Caco-2 (cell line): Measurements from ENCODE around the gene CACNA1I. TPM values are rescaled to one million over a fixed set of nuclear protein-coding genes. Genes with fewer than 3 reads are reported as not detected.

Source experiments
- BruUV-seq: library from RNA; stranded (reverse); fragments of 400-500 nt; replicated peaks from 2 replicates; lab custom pipeline; 2021; lab: Mats Ljungman, UMichigan
- CTCF ChIA-PET: fragments of 300-600 bp; sonication (Branson Sonifier 250); formaldehyde crosslinking; loops from one replicate; lab custom pipeline; 2022; ENCODE audit warnings: antibody characterized with exemption; lab: Charles Lee
- POLR2A ChIA-PET: fragments of 300-600 bp; sonication (Branson Sonifier 250); formaldehyde crosslinking; loops from one replicate; lab custom pipeline; 2022; ENCODE audit warnings: antibody characterized with exemption; lab: Charles Lee
- DNase-seq, 2 experiments: peaks; one replicate each; pipeline versions ENCODE4 v3.0.0 to v3.0.0-alpha.2; 2020 to 2022
- H3K27me3 ChIP-seq: replicated peaks from 2 replicates; pipeline ENCODE4 v1.6.0; 2011; ENCODE audit warnings: low read length; ENCODE audit not compliant: control insufficient read depth, insufficient read depth
- H3K36me3 ChIP-seq: 2 replicates; pipeline ENCODE4 v1.5.1; 2011; ENCODE audit warnings: low read length; ENCODE audit not compliant: control insufficient read depth, insufficient read depth
- H3K4me1 ChIP-seq: fragments of 250-450 bp; sonication (Bioruptor Pico); 2 replicates; pipeline ENCODE4 v1.5.1; 2020; ENCODE audit warnings: mild to moderate bottlenecking
- H3K4me3 ChIP-seq: 2 replicates; pipeline ENCODE4 v1.5.1; 2011; ENCODE audit warnings: low read depth, mild to moderate bottlenecking, control low read depth, low read length
- H3K9me3 ChIP-seq: fragments of 250-450 bp; sonication (Bioruptor Pico); 2 replicates; pipeline ENCODE4 v1.5.1; 2020; ENCODE audit warnings: mild to moderate bottlenecking, moderate library complexity
- H3K27ac Mint-ChIP-seq: one replicate; pipeline ENCODE4 v1.8.0; 2022; ENCODE audit warnings: mixed read lengths; ENCODE audit not compliant: unreplicated experiment
- H3K27me3 Mint-ChIP-seq: one replicate; pipeline ENCODE4 v1.8.0; 2022; ENCODE audit warnings: mixed read lengths; ENCODE audit not compliant: insufficient read depth, unreplicated experiment
- H3K36me3 Mint-ChIP-seq: one replicate; pipeline ENCODE4 v1.8.0; 2022; ENCODE audit warnings: mild to moderate bottlenecking, mixed read lengths; ENCODE audit not compliant: insufficient read depth, unreplicated experiment
- H3K4me1 Mint-ChIP-seq: one replicate; pipeline ENCODE4 v1.8.0; 2022; ENCODE audit warnings: low read depth, mixed read lengths; ENCODE audit not compliant: unreplicated experiment
- H3K4me3 Mint-ChIP-seq: one replicate; pipeline ENCODE4 v1.8.0; 2022; ENCODE audit warnings: mild to moderate bottlenecking, moderate library complexity, mixed read lengths; ENCODE audit not compliant: unreplicated experiment
- H3K9me3 Mint-ChIP-seq: one replicate; pipeline ENCODE4 v1.8.0; 2022; ENCODE audit warnings: mixed read lengths; ENCODE audit not compliant: unreplicated experiment
- intact Hi-C: fragments of 100-400 bp; cut with micrococcal nuclease; formaldehyde crosslinking; loops from one replicate; pipeline ENCODE4 v1.10.0; 2022; ENCODE audit not compliant: unreplicated experiment
- total RNA-seq: library from RNA; stranded (reverse); gene quantifications from 2 replicates; pipeline ENCODE4 v1.2.3, GENCODE V29; 2022
- TF ChIP-seq, protein P1 (sequence below), 2 experiments: fragments of 200-600 bp in 1 of 2; IDR thresholded peaks; 1 replicate in 1 of 2; 2 replicates in 1 of 2; pipeline versions ENCODE4 v1.5.1 to v1.8.0; 2011 to 2022; ENCODE audit warnings: antibody characterized with exemption in 1 of 2, control low read depth in 1 of 2, inconsistent platforms in 1 of 2, low read depth in 1 of 2, low read length in 1 of 2, mild to moderate bottlenecking in 1 of 2, moderate library complexity in 1 of 2; ENCODE audit not compliant: insufficient read depth in 1 of 2, severe bottlenecking in 1 of 2, unreplicated experiment in 1 of 2

CACNA1I gene
- total RNA-seq, 1 experiment from 2014 or later, result not detected

DNA sequence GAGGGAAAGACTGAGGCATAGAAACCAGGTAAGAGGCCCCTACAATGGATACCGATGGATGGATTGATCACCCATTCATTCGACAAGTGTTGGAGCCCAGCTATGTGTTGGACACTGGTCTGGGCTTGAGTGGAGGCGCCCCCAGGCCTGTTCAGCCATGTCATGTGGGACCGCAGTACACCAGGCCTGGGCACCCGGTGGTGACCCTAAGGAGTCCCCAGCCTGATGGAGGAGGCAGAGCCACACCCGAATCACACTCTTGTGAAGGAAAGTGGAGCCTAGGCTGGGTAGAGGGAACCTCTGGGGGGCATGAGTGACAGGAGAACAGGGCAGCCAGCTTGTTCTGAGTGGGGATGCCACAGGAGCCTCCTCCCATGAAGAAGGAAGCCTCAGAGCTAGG lies 10.2 kb downstream of the CACNA1I start:
- Histone ChIP-seq H3K27me3 (no peaks in the 10 kb centered on the region), H3K9me3 (no peaks in the 10 kb centered on the region), H3K4me1 (no peaks in the 10 kb centered on the region), H3K4me3 (no peak overlapping the region), H3K36me3 (no peaks in the 10 kb centered on the region)
- no peak overlapping the region for H3K4me3 Mint-ChIP-seq
- ChIA-PET POLR2A (no interaction called here), CTCF (no interaction called here)
- H3K36me3 Mint-ChIP-seq, result no peaks in the 10 kb centered on the region
- BruUV-seq, result no TSS peak
- peaks cover 41% of the 10 kb centered on the region for H3K27me3 Mint-ChIP-seq
- intact Hi-C loops, result no loop called here
- no peaks in the 10 kb centered on the region for H3K4me1 Mint-ChIP-seq
- peaks cover 17% of the 10 kb centered on the region for H3K9me3 Mint-ChIP-seq
- no peak overlapping the region for H3K27ac Mint-ChIP-seq
- no peak for DNase-seq
- TF ChIP-seq, protein P1, sequence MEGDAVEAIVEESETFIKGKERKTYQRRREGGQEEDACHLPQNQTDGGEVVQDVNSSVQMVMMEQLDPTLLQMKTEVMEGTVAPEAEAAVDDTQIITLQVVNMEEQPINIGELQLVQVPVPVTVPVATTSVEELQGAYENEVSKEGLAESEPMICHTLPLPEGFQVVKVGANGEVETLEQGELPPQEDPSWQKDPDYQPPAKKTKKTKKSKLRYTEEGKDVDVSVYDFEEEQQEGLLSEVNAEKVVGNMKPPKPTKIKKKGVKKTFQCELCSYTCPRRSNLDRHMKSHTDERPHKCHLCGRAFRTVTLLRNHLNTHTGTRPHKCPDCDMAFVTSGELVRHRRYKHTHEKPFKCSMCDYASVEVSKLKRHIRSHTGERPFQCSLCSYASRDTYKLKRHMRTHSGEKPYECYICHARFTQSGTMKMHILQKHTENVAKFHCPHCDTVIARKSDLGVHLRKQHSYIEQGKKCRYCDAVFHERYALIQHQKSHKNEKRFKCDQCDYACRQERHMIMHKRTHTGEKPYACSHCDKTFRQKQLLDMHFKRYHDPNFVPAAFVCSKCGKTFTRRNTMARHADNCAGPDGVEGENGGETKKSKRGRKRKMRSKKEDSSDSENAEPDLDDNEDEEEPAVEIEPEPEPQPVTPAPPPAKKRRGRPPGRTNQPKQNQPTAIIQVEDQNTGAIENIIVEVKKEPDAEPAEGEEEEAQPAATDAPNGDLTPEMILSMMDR (IDR thresholded peaks at IDR 0.05; ENCODE audit: insufficient read depth in 1 of 2, low read depth in 1 of 2, low read length in 1 of 2, severe bottlenecking in 1 of 2, unreplicated experiment in 1 of 2), result no peak

DNA sequence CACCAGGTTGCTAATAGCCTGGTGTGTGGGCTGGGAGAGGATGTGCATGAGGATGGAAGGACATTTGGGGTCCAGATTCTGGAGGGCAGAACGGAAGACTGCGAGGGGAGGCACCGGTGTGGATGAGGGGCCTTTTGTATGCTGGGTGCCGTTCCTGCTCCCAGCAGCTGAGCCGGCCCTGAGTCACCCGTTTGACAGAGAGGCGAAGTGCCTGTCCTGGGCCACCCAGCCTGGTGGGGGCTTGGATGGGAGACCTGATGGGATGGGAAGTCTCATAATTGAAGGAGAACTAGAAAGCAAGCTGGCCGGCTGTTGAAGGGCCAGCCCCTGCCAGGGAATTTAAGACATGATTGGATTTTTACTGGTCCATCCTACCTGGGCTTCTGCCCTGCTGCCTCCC lies 10.8 kb downstream of the CACNA1I start:
- no peak for DNase-seq
- H3K4me3 Mint-ChIP-seq, result no peak overlapping the region
- POLR2A ChIA-PET, result no interaction called here
- Histone ChIP-seq H3K36me3 (no peaks in the 10 kb centered on the region), H3K27me3 (no peaks in the 10 kb centered on the region), H3K4me3 (no peak overlapping the region), H3K4me1 (no peaks in the 10 kb centered on the region), H3K9me3 (no peaks in the 10 kb centered on the region)
- no peaks in the 10 kb centered on the region for H3K4me1 Mint-ChIP-seq
- H3K9me3 Mint-ChIP-seq, result peaks cover 17% of the 10 kb centered on the region
- no TSS peak for BruUV-seq
- H3K27me3 Mint-ChIP-seq, result peaks cover 41% of the 10 kb centered on the region
- CTCF ChIA-PET, result no interaction called here
- H3K27ac Mint-ChIP-seq, result no peak overlapping the region
- TF ChIP-seq, protein P1 (IDR thresholded peaks at IDR 0.05; ENCODE audit: insufficient read depth in 1 of 2, low read depth in 1 of 2, low read length in 1 of 2, severe bottlenecking in 1 of 2, unreplicated experiment in 1 of 2), result no peak
- no peaks in the 10 kb centered on the region for H3K36me3 Mint-ChIP-seq
- intact Hi-C loops, result no loop called here

DNA sequence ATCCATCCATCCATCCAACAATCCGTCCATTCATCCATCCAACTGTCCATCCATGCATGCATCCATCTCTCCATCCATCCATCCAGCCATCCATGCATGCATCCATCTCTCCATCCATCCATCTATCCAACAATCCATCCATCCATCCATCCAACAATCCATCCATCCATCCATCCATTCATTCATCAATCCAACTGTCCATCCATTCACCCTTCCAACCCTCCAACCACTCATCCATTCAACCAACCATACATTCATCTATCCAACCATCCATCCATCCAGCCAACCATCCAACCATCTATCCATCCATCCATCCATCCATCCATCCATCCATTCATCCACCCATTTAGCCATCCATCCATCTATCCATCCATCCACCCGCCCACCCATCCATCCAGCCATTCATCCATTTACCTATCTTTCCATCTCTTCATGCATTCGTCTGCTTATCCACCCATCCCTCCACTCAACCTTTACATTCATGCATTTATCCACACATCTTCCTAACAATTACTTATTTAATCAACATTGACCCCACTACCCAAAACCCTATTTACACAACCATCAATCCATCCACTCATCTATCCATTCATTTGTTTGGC lies 12.6 kb downstream of the CACNA1I start:
- TF ChIP-seq, protein P1 (IDR thresholded peaks at IDR 0.05; ENCODE audit: insufficient read depth in 1 of 2, low read depth in 1 of 2, low read length in 1 of 2, severe bottlenecking in 1 of 2, unreplicated experiment in 1 of 2), result no peak
- no TSS peak for BruUV-seq
- Mint-ChIP-seq H3K27ac (no peak overlapping the region), H3K4me3 (no peak overlapping the region), H3K4me1 (no peaks in the 10 kb centered on the region), H3K36me3 (no peaks in the 10 kb centered on the region), H3K9me3 (peaks cover 17% of the 10 kb centered on the region), H3K27me3 (peaks cover 33% of the 10 kb centered on the region)
- ChIA-PET POLR2A (no interaction called here), CTCF (no interaction called here)
- Histone ChIP-seq H3K4me1 (no peaks in the 10 kb centered on the region), H3K4me3 (no peak overlapping the region), H3K27me3 (no peaks in the 10 kb centered on the region), H3K36me3 (no peaks in the 10 kb centered on the region), H3K9me3 (no peaks in the 10 kb centered on the region)
- intact Hi-C loops, result no loop called here
- DNase-seq, result no peak
